Heart right ventricle (tissue), 16 donors: ENCODE measurements around the gene DTNA. TPM values are rescaled to one million over a fixed set of nuclear protein-coding genes. Genes with fewer than 3 reads are reported as not detected.

Experiments
- ATAC-seq, 8 donors: fragments of 200-7000 bp; cut with Tn5 transposase; one replicate each; pipeline ENCODE4 v1.9.1; 2020; ENCODE audit warnings: mild to moderate bottlenecking in 8 of 8, moderate library complexity in 8 of 8, moderate number of reproducible peaks in 1 of 8
- DNase-seq, 2 donors: peaks; one replicate each; pipeline ENCODE4 v3.0.0-alpha.2; 2020
- H3K27ac ChIP-seq, 10 donors: fragments of 200-600 bp; sonication (generic) in 2 of 10; one replicate each; pipeline versions ENCODE4 v1.5.0 to v1.8.0; 2020 to 2022; ENCODE audit warnings: mild to moderate bottlenecking in 3 of 10
- H3K27me3 ChIP-seq, 7 donors: fragments of 200-600 bp; one replicate each; pipeline ENCODE4 v1.8.0; 2021 to 2022; ENCODE audit warnings: mild to moderate bottlenecking in 2 of 7
- H3K36me3 ChIP-seq, 9 donors: fragments of 200-600 bp; sonication (generic) in 1 of 9; one replicate each; pipeline versions ENCODE4 v1.5.0 to v1.8.0; 2020 to 2022; ENCODE audit warnings: mild to moderate bottlenecking in 2 of 9
- H3K4me1 ChIP-seq, 9 donors: fragments of 200-600 bp; sonication (generic) in 1 of 9; one replicate each; pipeline versions ENCODE4 v1.5.0 to v1.8.0; 2020 to 2022; ENCODE audit warnings: mild to moderate bottlenecking in 4 of 9
- H3K4me3 ChIP-seq, 10 donors: fragments of 200-600 bp; sonication (generic) in 2 of 10; one replicate each; pipeline versions ENCODE4 v1.5.0 to v1.8.0; 2020 to 2022; ENCODE audit warnings: mild to moderate bottlenecking in 7 of 10, moderate library complexity in 2 of 10
- H3K9me3 ChIP-seq, 11 donors: fragments of 200-600 bp in 10 of 11; sonication (generic) in 2 of 11; one replicate each; pipeline versions ENCODE4 v1.5.0 to v1.8.0; 2013 to 2022; ENCODE audit warnings: mild to moderate bottlenecking in 2 of 11, control low read depth in 1 of 11, moderate library complexity in 1 of 11
- WGBS, 2 donors: extraction: QIAGEN DNeasy Blood & Tissue Kit; methylation state at CpG; one replicate each; pipeline ENCODE4 v1.1.7; 2013; ENCODE audit warnings: inconsistent platforms in 1 of 2; 5-methylcytosine and 5-hydroxymethylcytosine counted together
- intact Hi-C, 10 donors: fragments of 100-400 bp; cut with DNase I; formaldehyde crosslinking; loops; one replicate each; pipeline versions ENCODE4 v1.11.1 to v1.14.2; 2022
- polyA plus RNA-seq, 2 donors: library from polyadenylated mRNA; stranded (reverse); fragments of 200-250 nt; gene quantifications; one replicate each; pipeline ENCODE4 v1.2.3, GENCODE V29; 2013
- total RNA-seq, 10 donors: library from RNA; stranded (reverse); fragmentation: NEBNext Ultra II Directional in 3 of 10; extraction: Animal tissue kit (Norgen Biotek cat#: 25700) in 3 of 10; gene quantifications; one replicate each; pipeline versions ENCODE4 v1.2.1 to v1.2.4, GENCODE V29; 2021 to 2023
- TF ChIP-seq, protein P1 (sequence below), 9 donors: fragments of 200-600 bp; sonication (generic) in 2 of 9; IDR thresholded peaks; one replicate each; pipeline versions ENCODE4 v1.5.0 to v1.8.0; 2021 to 2022; ENCODE audit warnings: antibody characterized with exemption in 9 of 9, mild to moderate bottlenecking in 5 of 9, moderate library complexity in 1 of 9
- donor health status: Arrhythmogenic right ventricular cardiomyopathy.
- donor health status: ischemic (EF 13 %, LVEDD 7.1; RV severe dilation, severe dysfunction).
- donor health status: healthy with polysubstance abuse.
- donor health status: DM: no; HTN: yes; CAD: no.
- donor health status: DM: no; HTN: no; CAD: no.
- donor health status: ischemic (EF 25% LVEDD 6.9; RV normal size, moderate dysfunction).
- donor health status: ischemic (EF 25% LVEDD 5.7; RV mildly dilated, moderate dysfunction).
- donor health status: healthy.
- donor health status: DM: yes; HTN: yes; CAD: no.
- donor health status: Ischemic cardiomyopathy.
- donor health status: ischemic (EF 35%, LVEDD 5.7; RV mildly dilated, moderate dysfunction).
- donor health status: nonischemic (EF 11% LVEDD 7.7; RV severe dilation, severe dysfunction).
- donor health status: DM: yes; HTN: yes; CAD: no.
- donor health status: PGD.
- donor health status: ischemic (EF 29% LVEDD 5.4; RV normal size, mild dysfunction).
- donor health status: nonischemic (EF 23%, LVEDD 6.1; RV moderate dilation, normal function).

The DTNA gene
- total and polyA plus RNA-seq, 12 donors = 65.4 to 198 (median 179) TPM

DNA sequence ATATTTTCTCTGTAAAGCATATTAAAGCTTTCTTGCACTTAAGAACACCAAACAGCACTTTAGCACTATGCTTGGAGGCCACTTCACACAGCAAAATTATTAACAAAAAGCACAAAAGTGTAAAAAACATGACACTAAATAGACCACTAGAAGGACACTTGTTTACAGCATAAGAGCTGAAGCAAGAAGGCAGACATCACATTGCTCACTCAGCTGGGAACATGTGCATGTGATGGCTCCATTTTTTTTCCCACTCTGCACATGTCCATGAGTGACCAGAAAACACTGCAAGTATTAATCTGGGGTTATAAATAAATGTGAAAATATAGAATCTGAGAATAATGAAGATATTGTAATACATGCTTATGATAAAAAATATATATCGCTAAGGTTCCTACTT is 228.0 kb downstream of the DTNA start:
- WGBS, 2 donors = 97 to 99% methylated on average over 1 of the region's 1 CpG
- Histone ChIP-seq H3K36me3 (no peaks in the 10 kb centered on the region), H3K27me3 (peaks cover 0 to 4% (median 0%) of the 10 kb centered on the region in 7 donors), H3K4me1 (no peaks in the 10 kb centered on the region), H3K27ac (no peak overlapping the region), H3K4me3 (no peak overlapping the region), H3K9me3 (no peaks in the 10 kb centered on the region)
- intact Hi-C loops = no loop called here
- TF ChIP-seq, protein P1, sequence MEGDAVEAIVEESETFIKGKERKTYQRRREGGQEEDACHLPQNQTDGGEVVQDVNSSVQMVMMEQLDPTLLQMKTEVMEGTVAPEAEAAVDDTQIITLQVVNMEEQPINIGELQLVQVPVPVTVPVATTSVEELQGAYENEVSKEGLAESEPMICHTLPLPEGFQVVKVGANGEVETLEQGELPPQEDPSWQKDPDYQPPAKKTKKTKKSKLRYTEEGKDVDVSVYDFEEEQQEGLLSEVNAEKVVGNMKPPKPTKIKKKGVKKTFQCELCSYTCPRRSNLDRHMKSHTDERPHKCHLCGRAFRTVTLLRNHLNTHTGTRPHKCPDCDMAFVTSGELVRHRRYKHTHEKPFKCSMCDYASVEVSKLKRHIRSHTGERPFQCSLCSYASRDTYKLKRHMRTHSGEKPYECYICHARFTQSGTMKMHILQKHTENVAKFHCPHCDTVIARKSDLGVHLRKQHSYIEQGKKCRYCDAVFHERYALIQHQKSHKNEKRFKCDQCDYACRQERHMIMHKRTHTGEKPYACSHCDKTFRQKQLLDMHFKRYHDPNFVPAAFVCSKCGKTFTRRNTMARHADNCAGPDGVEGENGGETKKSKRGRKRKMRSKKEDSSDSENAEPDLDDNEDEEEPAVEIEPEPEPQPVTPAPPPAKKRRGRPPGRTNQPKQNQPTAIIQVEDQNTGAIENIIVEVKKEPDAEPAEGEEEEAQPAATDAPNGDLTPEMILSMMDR (IDR thresholded peaks at IDR 0.05) = no peak
- DNase-seq (no peak), ATAC-seq (no peak)
